GM13977 (cell line): ENCODE measurements around the gene PTPDC1.

Experiments used
- DNase-seq: peaks from one replicate; pipeline ENCODE4 v3.0.0; 2012; ENCODE audit warnings: low spot score
- in situ Hi-C: fragments of 300-500 bp; cut with MboI; formaldehyde crosslinking; loops from one replicate; pipeline ENCODE4 v1.12.0; 2022; ENCODE audit warnings: low sequenced_read_pairs, low pct_unique_long_range_greater_than_20kb, mixed read lengths, inconsistent platforms; ENCODE audit not compliant: unreplicated experiment
- TF ChIP-seq, protein P1 (sequence below): IDR thresholded peaks from 2 replicates; pipeline ENCODE4 v1.5.1; 2012; ENCODE audit warnings: mild to moderate bottlenecking, control low read depth; ENCODE audit not compliant: insufficient read depth; ENCODE audit errors: extremely low read depth, missing control alignments

The PTPDC1 gene, protein sequence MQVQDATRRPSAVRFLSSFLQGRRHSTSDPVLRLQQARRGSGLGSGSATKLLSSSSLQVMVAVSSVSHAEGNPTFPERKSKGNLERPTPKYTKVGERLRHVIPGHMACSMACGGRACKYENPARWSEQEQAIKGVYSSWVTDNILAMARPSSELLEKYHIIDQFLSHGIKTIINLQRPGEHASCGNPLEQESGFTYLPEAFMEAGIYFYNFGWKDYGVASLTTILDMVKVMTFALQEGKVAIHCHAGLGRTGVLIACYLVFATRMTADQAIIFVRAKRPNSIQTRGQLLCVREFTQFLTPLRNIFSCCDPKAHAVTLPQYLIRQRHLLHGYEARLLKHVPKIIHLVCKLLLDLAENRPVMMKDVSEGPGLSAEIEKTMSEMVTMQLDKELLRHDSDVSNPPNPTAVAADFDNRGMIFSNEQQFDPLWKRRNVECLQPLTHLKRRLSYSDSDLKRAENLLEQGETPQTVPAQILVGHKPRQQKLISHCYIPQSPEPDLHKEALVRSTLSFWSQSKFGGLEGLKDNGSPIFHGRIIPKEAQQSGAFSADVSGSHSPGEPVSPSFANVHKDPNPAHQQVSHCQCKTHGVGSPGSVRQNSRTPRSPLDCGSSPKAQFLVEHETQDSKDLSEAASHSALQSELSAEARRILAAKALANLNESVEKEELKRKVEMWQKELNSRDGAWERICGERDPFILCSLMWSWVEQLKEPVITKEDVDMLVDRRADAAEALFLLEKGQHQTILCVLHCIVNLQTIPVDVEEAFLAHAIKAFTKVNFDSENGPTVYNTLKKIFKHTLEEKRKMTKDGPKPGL

DNA sequence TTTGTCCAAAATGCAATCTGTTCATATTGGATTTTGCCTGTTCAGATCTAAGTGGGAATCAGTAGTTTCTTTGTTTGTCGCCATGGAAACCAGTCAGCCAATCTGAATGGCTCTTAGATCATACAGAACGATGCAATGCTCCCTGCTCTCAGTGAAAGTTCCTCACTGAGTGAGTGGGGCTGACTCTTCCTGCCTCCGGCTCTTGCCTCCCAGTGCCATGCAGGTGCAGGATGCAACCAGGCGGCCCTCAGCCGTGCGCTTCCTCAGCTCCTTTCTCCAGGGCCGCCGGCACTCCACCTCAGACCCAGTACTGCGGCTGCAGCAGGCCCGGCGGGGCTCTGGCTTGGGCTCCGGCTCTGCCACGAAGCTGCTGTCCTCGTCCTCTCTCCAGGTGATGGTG is at the start of gene PTPDC1:
PTPDC1 (plus strand) TSS at position 151 of the 400 bp plus-strand sequence; CDS start at position 218, 67 bp downstream.
- in situ Hi-C loops = no loop called here
- DNase-seq = no peak
- TF ChIP-seq, protein P1, sequence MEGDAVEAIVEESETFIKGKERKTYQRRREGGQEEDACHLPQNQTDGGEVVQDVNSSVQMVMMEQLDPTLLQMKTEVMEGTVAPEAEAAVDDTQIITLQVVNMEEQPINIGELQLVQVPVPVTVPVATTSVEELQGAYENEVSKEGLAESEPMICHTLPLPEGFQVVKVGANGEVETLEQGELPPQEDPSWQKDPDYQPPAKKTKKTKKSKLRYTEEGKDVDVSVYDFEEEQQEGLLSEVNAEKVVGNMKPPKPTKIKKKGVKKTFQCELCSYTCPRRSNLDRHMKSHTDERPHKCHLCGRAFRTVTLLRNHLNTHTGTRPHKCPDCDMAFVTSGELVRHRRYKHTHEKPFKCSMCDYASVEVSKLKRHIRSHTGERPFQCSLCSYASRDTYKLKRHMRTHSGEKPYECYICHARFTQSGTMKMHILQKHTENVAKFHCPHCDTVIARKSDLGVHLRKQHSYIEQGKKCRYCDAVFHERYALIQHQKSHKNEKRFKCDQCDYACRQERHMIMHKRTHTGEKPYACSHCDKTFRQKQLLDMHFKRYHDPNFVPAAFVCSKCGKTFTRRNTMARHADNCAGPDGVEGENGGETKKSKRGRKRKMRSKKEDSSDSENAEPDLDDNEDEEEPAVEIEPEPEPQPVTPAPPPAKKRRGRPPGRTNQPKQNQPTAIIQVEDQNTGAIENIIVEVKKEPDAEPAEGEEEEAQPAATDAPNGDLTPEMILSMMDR = no peak

DNA sequence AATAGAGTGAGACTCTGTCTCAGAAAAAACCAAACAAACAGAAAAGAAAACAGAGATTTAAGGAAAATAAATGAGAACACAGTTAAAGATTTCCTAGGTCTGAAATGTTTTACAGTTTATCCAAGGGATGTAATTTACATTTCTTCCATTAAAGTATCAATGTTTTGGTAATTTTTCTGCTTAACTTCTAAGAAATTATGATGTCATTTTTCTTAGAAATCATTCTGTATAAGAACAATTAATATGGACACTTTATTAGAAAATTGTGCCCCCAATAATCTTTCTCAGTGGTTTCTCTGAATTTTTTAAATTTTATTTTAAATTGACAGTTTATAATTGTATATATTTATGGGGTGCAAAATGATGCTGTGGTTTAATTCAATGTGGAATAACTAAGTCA is 49.8 kb upstream of the PTPDC1 start:
- in situ Hi-C loops = no loop called here
- TF ChIP-seq, protein P1 = no peak

DNA sequence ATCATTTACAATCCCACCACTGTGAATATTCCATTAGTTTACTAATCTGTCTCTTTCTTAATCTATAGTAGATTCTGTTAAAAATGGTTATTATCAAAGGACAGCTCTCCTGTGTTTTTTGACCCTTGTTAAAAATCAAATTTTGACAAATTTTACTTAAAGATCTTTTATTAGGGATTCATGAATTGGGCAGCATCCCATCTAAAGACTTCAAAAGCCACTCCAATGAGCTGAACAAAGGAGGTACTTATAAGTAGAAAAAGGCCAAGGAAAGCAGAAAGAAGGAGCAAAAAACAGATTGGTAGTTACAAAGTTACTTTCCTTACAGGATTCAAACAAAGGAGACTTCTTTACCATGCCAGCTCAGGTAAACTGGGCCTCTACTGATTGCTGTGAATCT is 44.5 kb upstream of the PTPDC1 start:
- no peak for DNase-seq
- TF ChIP-seq, protein P1 = no peak

More for the DNA sequence above, 49.8 kb upstream of the PTPDC1 start:
- DNase-seq = no peak

DNA sequence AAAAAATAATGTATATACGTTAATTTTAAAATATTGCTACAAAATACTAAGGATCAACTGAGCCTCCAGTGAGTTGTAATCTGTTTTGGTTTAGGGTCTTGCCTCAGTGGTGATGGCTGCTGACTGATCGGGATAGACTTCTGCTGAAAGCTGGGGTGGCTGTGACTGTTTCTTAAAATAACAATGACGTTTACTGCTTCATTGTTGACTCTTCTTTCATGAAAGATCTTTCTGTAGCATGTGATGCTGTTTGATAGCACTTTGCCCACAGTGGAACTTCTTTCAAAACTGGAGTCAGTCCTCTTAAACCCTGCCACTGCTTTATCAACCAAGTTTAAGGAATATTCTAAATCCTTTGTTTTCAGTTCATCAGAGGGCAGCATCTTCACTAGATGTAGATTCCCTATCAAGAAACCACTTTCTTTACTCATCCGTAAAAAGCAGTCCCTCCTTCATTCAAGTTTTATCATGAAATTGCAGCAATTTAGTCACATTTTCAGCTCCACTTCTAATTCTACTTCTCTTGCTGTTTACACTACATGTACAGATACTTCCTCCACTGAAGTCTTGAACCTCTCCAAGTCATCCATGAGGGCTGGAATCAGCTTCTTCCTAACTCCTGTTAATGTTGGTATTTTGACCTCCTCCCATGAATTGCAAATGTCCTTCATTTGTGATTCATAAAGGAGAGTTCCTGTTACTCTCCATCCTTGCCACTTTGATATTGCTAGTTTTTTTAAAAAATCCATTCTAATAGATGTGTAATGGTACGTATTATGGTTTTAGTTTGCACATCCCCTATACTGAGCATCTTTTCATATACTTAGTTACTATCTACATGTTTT is 41.5 kb upstream of the PTPDC1 start:
- TF ChIP-seq, protein P1 = no peak
- in situ Hi-C loops = no loop called here
- DNase-seq = no peak

More for the DNA sequence above, 44.5 kb upstream of the PTPDC1 start:
- in situ Hi-C loops = no loop called here

DNA sequence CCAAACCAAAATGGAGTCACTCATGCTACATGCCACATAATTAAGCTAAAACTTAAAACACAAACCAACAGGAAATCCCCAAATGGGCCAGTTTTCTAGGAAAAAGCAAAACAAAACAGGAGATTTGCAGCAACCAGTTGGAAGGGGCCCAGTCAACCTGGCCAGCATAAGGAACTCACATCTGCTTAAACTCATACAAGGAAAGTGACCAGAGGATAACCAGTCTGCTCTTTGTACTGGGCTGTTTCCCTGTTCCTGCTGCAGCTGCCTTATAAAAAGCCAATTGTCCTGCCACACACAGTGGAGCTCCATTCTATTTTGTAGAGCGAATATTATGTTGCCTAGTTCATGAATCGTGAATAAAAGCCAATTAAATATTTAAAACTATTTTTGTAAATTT is 29.5 kb upstream of the PTPDC1 start:
- TF ChIP-seq, protein P1 = no peak

DNA sequence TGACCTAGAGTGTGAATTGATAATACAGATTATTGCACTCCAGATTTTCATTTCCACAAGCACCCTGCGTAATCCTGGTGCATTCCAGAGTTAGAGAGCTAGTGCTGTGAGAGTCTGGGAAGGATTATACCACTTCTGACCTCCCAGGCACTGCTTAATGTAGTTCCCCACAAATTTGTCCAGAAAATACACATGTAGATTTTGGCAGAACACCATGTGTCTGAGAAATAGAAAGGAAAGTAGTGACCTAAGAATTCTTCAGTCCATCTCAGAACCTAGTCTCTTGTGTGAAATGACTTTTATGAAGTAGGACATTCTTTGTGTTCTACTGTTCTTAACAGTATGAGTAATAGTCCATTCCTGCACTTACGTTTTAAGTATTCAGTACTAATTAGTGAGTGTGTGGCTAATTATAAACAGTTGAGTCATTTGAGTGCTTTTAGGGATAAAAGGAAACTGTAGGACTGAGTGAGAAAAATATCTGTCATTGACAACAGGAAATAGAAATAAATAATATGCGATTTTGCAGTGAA is 27.8 kb upstream of the PTPDC1 start:
- in situ Hi-C loops = no loop called here
- no peak for DNase-seq
- TF ChIP-seq, protein P1 = no peak

More for the DNA sequence above, 29.5 kb upstream of the PTPDC1 start:
- no peak for DNase-seq
- in situ Hi-C loops = no loop called here
